Skin of body (tissue), 2 donors: Measurements from ENCODE around the gene IPO11. TPM values are rescaled to one million over a fixed set of nuclear protein-coding genes. Genes with fewer than 3 reads are reported as not detected.
A peak's percentile ranks its signal among the peaks of the same experiment; 100 is the strongest.

Experiments
- DNase-seq: peaks from one replicate; lab custom pipeline; 2025; lab: John Stamatoyannopoulos, UW
- total RNA-seq: library from RNA; depleted of rRNA; stranded (reverse); fragments of >200 nt; gene quantifications from one replicate; pipeline ENCODE4 v1.2.3, GENCODE V29; 2014

Gene IPO11
- total RNA-seq: 29.2 TPM

DNA sequence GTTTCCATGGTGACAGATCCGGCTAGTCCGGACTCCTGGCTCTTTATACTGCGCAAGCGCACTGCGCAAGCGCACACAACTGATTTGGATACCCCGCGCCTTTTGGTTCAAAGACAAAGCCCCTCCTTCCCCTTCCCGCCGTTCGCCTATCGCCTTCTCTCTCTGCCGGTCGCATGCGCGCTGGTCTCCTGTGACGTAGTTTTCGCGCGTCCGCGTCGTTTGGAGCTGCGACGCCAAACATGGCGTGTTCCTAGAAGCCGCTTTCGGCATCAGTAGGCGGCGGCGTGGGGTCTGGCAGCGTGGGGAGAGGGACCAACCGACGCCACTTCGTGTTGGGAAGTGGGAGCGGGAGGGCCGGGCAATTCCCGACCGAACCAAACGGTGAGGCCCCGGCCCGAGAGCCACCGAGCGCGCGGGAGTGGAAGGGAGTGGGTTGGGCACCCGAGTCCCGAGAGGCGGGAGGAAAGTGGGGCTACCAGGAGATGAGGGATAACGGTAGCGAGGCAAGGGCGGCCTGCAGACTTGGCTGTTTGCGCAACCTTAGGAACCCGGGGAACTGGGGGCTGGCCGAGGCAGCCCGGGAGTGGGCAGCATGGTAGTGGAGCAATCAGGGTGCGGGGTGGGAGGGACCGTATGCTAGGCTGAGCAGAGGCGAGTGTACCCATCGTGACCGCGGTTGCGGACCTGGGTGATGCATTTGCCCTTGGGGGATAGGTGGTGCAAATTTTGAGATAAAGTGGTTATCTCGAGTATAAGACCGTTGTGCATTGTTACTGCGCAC lies at the start of gene IPO11:
IPO11 (plus strand) TSS at position 215 of the 781 bp plus-strand sequence. CDS start 24,517 bp downstream, outside the sequence.
- DNase-seq: peak; percentile 99

DNA sequence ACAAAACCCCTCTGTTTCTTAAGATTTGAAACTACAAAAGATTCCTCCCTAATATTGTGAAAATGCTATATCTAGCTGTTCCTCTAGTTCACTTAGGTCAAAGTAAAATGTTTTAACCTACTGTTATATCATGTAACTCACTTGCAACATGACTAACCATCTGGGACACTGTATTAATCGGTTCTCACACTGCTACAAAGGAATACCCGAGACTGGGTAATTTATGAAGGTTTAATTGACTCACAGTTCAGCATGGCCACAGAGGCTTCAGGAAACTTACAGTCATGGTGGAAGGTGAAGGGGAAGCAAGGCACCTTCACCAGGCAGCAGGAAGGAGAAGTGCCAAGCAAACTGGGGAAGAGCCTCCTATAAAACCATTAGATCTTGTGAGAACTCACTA lies 43.5 kb upstream of the IPO11 start:
- DNase-seq: no peak

DNA sequence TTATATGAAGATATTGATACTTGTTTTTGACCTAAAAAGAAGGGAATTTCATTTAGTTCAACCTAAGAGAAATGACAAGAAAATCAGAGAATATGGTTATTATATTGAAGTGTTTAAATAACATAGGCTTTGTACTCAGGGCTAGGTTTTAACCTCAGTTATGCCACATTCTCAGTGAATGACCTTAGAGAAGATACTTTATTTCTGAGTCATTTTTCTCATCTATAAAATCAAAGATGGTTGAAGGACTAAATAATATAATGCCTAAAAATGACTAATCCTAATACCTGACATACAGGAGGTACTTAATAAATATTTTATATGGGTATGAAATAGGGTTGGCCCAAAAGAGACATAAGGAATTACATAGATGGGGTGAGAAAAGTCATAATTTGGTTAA lies 41.2 kb upstream of the IPO11 start:
- DNase-seq: no peak

DNA sequence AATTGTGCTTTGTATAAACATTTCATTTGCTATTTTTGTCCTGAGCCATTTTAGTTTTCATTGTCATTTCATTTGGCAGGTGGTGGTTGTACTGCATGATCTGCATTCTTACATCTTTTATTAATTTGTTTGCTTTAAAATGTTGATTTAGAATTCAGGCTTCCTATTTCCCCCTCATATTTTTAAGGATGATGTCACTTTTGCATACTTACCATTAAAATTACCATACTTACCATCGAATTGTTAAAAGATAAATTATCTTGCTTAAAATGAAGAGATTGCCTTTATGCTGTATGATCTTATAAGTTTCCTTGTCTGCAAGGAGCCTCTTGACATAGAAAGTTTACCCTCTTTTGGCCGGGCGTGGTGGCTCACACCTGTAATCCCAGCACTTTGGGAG lies 40.0 kb upstream of the IPO11 start:
- DNase-seq: no peak

DNA sequence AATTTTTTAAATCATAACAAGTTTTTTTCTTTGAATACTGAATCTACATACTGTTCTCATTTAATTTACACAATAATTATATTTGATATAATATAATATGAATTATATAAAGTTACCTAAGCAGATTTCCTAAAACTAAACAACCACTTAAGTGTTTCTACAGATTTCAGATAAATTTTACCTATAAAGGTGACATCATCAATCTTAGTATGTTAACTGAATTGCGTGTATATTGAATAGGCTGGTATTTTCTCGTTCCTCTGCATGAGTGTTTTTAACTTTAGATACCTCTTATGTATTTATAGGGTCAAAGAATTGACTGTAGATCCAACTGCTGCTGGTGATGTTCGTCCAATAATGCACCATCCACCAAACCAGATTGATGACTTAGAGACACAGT lies 39.2 kb upstream of the IPO11 start:
- DNase-seq: no peak

DNA sequence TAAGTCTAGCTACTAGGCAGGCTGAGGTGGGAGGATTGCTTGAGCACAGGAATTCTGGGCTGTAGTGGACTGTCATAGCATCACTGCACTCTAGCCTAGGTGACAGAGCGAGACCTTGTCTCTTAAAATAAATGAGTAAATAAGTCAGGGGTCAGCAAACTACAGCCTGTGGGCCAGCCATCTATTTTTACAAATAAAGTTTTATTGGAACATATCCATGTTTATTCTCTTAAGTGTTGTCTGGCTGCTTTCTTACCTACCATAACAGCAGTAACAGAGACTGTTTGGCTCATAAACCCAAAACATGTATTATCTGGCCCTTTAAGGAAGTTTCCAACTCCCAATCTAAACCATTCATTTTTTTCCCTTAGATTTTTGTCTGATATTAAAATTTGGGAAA lies 38.5 kb upstream of the IPO11 start:
- no peak for DNase-seq

DNA sequence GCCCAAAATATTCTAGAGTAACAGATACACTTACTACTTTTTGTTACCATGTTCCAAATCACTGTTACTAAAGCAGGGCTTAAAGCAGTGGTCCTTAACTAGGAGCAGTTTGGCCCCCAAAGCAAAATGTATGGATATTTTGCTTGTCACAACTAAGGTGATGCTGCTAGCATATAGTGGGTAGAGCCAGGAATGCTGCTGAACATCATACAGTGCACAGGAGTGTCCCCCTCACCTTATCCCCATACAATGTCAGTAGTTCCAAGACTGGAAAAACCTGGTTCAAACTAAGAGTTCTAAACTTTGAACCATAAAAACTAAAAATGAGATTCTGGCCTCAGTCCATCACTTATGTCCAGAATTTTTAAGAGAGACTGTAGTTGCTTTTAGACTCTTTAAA lies 36.9 kb upstream of the IPO11 start:
- no peak for DNase-seq

DNA sequence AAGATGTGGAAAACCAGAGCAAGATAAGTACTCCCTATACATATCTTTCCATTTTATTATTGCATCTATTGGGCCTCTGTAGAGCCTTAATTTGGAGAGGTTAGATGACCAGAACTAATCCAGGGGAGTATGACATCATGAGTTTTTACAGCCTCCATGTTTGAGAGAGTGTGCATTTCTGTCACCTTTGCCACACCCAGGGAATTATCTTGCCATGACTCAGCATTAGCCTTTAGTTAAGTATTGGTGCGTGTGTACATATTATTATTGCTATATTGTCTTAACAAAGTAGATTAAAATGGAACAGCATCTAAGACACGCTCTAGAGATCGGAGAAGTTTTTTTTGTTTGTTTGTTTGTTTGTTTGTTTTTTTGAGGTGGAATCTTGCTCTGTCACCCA lies 36.5 kb upstream of the IPO11 start:
- DNase-seq: no peak

DNA sequence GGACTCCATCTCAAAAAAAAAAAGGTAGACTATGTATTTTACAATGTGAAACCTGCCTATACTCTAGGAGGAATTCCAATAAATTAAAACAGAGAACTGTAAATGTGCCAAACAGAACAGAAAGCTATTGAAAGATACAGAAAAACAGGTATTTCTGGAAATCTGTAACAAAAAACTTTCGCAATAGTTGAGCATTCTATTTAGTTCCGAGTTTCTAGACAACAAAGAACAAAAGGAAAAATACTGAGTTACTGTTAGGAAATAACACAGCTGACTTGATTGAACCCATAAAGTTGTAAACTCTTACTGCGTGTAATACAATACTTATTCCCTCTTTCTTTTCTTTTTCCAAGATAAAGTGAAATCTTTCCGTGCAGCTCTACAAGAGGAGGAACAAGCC lies 27.4 kb upstream of the IPO11 start:
- no peak for DNase-seq

DNA sequence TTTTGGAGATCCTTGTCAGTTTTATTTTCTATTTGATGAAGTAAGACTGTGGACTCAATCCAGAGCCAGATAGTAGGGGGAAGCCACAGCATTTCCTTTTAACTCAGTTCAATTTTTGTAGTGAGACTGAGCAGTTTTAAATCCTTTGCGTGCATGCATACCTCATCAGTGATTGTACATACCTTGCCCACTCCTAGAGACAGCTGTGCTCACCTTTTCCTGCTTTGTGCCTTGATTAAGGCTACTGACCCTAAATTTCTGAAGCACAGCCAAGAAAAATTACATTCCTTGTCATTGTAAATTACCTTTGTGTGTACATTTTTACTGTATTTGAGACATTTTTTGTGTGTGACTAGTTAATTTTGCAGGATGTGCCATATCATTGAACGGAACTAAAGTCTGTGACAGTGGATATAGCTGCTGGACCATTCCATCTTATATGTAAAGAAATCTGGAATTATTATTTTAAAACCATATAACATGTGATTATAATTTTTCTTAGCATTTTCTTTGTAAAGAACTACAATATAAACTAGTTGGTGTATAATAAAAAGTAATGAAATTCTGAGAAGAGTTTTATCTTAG lies 26.7 kb upstream of the IPO11 start:
- DNase-seq: no peak

DNA sequence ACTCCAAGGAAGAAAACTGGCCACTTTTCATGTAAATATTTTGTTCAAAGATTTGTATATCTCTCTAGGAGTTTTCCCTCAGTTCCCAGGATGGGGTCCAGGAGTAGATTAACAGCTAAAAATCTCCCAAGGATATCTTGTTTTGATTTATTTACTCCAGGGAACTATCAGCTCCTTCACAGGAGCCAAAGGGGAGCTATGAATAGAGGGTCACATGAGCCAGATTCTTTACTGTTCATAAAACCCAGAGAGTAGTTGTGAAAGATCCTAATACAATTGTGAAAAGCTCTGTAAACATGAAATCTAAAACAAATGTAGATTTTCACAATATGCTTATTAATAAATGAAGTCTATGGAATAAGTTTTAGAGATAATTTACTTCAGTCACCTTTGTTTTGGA lies 25.7 kb upstream of the IPO11 start:
- DNase-seq: no peak

DNA sequence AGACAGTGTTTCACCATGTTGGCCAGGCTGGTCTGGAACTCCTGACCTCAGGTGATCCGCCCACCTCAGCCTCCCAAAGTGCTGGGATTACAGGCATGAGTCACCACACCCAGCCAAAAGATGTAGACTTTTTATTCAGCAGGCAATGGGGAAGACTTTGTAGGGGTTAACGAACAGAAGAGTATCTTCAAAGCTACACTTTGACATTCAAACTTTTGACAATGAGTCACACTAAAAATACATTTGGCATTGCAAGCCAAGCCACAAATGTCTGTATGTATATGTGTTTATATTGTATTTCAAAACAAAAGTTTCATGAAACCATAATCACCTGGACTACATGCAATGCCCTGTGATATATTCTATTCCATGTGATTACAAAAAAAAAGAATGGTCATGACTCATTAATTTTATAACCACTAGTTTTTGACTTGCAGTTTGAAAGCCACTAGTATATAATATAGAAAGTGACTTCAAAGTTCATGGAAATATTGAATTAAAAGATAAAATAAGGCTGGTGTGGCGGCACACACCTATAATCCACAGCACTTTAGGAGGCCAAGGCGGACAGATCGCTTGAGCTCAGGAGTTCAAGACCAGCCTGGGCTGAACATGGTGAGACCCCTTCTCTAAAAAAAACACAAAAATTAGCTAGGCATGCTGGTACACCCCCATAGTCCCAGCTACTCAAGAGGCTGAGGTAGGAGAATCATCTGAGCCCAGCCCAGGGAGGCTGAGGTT lies 17.2 kb upstream of the IPO11 start:
- DNase-seq: no peak

DNA sequence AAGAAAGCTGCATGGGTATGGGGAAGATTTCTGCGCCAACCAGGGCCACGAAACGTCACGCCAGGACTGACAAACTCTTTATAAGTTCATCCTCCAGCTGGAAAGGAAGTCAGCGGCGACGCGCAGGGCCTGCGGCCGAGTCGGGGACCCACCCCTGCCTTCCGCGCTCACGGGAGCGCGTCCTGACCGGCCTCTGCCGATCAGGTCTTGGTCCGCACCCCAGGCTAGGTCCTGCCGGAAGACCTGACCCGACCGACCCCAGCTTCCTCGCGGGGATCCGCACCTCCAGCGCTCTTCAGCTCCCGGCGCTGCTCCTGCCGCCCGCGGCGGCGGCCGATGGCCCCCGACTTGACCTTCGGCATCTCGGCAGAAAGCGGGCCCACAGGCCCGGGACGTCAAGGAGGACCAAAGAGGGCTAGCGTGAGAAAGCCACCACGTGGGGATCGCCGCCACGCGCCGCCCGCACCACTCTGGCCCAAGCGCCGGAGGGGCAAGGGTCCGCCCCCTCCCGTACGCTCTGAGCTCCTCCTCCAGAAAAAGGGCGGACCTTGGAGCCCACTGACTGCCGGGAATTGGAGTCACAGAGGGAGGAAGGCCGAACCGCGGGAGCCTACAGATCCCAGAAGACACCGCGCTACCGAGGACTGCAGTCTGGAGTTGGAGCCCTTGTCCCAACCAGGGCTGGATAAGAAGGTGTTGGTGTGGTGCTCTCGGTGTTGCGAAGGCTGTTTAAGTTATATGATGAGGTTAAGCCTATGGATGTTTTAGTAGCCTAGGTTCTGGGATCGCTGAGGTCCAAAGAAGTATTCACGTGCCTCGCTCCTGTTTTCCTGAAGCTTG lies 8.9 kb upstream of the IPO11 start, which contains the start of gene DIMT1:
DIMT1 (minus strand) TSS at position 495 of the 840 bp plus-strand sequence; CDS start at position 362, 133 bp downstream.
- peak; percentile 98 for DNase-seq

DNA sequence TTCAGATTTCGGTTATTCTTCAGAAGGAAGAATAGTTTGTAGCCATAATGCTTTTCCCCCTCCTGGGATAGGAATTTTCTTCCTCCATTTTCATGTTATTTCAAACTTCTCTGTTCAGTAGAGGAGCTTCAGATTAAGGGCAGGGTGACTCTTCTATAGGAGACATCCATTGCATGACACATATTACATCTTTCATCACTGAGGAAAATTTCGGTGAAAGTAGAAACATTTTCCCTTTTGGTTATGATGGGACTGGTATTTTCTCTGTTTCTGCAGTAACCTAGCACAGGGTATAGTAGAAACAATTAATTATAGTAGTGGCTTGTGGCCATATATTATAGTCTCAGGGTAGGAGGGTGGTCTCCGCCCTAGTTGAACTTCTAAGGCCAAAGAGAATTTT lies 1.1 kb downstream of the IPO11 start:
- DNase-seq: no peak

DNA sequence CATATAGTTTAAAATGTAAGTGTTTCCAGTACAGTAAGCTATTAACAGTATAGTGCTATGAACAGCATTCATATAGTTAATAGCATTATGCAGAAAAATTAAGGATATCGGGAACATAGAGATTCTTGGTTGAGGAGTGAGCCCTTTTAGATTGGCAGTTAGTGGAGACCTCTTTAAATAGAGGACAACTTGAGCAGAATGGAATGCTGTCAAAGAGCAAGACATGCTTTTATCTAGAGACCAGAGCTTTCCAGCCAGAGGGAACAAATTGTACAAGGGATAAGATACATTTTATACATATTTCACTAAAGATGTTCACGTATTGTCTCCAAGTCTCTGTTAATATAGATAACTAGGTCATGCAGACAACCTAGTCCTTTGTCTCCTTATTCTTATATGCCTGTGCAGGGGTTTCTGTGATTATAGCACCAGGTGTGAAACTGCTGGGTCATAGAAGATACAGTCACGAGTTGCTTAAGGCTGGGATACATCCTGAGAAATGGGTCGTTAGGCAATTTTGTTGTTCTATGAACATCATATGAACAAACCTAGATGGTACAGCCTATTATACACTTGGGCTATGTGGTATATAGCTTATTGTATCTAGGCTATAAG lies 6.0 kb downstream of the IPO11 start:
- no peak for DNase-seq

DNA sequence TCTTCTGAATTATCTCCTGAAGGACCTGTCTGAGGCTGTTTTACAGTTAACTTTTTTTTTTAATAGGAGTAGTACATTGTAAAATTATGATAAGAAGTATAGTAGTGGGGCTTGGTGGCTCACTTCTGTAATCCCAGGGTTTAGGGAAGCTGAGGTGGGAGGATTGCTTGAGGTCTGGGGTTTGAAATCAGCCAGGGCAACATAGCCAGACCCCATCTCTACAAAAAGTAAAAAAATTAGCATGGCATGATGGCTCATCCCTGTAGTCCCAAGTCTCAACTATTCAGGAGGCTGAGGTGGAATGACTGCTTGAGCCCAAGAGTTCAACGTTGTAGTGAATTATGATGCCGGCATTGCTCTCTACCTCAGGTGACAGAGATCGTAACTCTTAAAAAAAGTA lies 7.0 kb downstream of the IPO11 start:
- DNase-seq: no peak

DNA sequence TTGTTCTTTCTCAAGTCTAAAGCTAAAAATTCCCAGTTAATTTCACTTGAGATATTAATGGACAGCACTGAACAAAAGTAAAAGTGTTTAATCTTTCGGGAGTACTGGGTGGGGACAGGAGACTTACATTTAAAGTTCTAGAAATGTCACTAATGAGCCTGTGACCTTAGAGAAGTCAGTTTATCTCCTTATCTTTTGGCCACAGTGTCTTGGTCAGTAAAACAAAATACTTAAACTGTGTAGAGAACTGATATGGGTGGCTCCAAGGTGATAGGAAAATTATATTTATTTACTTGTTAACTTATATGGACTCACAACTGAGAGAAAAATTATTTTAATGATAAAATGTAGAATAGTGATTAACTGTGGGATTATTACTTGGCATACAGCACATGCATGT lies 8.9 kb downstream of the IPO11 start:
- DNase-seq: no peak

DNA sequence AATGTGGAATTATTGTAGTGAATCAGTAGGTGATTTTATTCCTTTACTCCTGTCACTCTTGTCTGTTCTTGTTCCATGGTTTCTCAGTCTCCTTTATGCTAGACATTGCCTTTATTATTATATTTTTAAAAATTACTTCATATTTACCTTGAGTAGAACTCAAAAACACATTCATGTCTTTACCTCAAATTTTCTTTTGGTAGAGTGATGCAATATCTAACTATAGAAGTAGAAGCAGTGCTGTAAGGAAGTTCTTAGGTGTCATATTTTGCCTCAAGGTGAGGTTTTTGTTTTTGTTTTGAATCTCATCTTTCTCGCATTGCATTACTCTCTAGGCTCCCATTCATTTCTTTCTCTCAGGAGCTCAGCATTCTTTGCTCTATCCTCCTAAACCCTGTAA lies 12.2 kb downstream of the IPO11 start:
- no peak for DNase-seq

DNA sequence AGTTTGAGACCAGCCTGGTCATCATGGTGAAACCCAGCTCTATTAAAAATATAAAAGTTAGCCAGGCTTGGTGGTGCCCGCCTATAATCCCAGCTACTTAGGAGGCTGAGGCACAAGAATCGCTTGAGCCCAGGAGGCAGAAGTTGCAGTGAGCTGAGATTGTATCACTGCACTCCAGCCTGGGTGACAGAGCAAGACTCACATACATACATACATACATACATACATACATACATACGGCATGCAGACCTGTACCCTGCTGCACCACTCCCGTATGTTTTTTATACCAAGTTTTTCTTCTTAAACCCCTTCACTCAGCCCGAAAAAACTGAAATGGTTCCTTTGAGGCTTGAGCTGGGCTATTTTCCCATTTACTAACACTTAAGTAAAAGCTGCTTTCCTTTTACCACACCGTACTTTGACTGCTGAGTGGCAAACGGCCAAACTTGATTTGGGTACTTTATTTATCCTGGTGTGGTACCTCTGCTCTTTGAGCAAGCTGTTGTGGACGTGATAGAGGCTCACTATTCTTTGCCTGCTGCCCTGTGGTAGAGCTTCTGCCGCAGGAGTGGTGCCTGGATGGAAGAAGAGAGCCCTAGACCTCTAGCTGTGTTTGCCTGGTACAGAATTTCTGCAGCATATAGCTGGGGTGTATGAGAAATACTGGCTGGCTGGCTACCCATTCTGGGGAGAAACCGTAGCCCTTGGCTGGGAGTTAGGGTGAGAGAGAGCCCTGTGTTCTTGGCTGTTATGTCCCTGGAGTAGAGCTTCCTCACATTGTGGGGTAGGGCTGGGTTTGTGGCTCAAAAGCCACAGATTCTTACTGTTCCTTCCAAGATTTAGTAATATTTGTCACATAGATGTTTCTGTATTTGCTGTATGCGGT lies 19.4 kb downstream of the IPO11 start:
- no peak for DNase-seq

DNA sequence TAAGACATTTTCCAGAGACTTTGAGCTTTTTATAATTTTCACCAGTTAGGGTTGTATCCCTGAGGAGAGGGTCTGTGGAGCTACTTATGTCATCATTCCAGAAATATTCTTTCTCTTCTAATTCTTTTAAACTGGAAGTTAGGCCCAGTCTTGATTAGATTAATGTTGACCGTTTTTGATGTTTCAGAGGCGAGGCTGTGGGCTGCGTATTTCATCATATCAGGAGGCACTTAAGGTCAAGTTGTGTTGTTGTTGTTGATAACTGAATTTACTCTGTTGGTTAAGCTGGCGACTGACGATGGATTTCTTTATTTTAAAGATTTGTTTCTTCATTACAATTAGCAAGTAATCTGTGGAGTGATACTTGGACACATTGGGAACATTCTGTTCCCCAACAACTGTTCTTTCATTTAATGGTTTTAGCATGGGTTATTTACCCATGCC lies 20.1 kb downstream of the IPO11 start:
- no peak for DNase-seq
